Right lobe of liver (tissue), 4 donors: ENCODE measurements around the gene HOATZ.

Source experiments
- POLR2A ChIP-seq: fragments of 450-650 bp; IDR thresholded peaks from one replicate; pipeline ENCODE4 v1.6.1; 2017; ENCODE audit warnings: antibody characterized with exemption, mild to moderate bottlenecking
- TF ChIP-seq, protein P1 (sequence below), 4 donors: fragments of 200-600 bp in 3 of 4; fragments of 450-650 bp in 1 of 4; IDR thresholded peaks; one replicate each; pipeline versions ENCODE4 v1.5.1 to v1.8.0; 2016 to 2022; ENCODE audit warnings: antibody characterized with exemption in 4 of 4, mild to moderate bottlenecking in 2 of 4
- donor health status: DM: no; HTN: no; CAD: no.
- donor health status: DM: no; HTN: no; CAD: no.
- donor health status: DM: no; HTN: yes; CAD: no.

DNA sequence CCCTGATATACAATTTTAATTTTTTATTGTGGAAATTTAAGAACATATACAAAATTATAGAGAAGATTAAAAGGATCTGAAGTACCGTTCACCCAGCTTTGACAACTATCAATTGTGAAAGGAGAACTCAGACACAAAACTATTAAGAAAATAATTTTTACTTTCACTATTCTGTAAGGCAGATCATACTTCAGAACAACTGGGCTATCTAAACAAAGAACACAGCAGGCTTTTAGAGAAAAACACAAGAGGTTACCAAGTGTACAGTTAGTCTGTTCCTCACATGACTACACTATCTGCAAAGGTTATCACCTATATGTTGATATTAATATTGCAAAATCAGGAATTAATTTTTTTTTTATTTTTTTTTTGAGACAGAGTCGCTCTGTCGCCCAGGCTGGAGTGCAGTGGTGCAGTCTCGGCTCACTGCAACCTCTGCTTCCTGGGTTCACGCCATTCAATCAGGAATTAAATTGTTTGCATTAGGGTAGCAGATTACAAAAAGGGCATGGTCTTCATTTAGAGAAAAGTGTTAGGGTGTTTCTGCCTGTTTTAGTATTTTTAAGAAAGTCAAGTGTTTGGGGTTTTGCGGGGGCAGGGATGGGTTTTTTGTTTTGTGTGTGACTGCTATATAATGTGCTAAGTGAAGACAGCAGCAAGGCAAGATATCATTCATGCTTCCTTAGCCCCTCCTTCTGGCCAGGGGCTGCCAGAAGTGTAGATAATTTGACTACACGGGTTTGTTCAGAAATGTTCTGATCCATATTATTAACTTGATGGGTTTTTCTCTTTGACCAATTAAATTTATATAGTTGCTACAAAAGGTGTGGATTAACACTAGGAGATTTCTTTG lies 60.0 kb downstream of the HOATZ start:
- TF ChIP-seq, protein P1, sequence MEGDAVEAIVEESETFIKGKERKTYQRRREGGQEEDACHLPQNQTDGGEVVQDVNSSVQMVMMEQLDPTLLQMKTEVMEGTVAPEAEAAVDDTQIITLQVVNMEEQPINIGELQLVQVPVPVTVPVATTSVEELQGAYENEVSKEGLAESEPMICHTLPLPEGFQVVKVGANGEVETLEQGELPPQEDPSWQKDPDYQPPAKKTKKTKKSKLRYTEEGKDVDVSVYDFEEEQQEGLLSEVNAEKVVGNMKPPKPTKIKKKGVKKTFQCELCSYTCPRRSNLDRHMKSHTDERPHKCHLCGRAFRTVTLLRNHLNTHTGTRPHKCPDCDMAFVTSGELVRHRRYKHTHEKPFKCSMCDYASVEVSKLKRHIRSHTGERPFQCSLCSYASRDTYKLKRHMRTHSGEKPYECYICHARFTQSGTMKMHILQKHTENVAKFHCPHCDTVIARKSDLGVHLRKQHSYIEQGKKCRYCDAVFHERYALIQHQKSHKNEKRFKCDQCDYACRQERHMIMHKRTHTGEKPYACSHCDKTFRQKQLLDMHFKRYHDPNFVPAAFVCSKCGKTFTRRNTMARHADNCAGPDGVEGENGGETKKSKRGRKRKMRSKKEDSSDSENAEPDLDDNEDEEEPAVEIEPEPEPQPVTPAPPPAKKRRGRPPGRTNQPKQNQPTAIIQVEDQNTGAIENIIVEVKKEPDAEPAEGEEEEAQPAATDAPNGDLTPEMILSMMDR (IDR thresholded peaks at IDR 0.05): no peak
- no peak for TF ChIP-seq POLR2A
